K562 (cell line): ENCODE measurements around the gene CCDC181. TPM values are rescaled to one million over a fixed set of nuclear protein-coding genes. Genes with fewer than 3 reads are reported as not detected.

Source experiments
- CBX1 ChIP-seq: sonication (generic); IDR thresholded peaks from 2 replicates; pipeline ENCODE4 v1.6.1; 2016; ENCODE audit warnings: antibody characterized with exemption, low read depth, mild to moderate bottlenecking
- E2F3 ChIP-seq: fragments of 250-450 bp; sonication (Bioruptor Pico); IDR thresholded peaks from 2 replicates; pipeline ENCODE4 v1.4.0; 2020; ENCODE audit warnings: mild to moderate bottlenecking
- ETV1 ChIP-seq: fragments of 450-650 bp; conservative IDR thresholded peaks from 2 replicates; pipeline ENCODE4 v1.6.1; 2016; ENCODE audit warnings: missing genetic modification characterization, control low read depth, low read depth, missing compliant biosample characterization
- GABPB2 ChIP-seq: fragments of 250-450 bp; sonication (Bioruptor Pico); conservative IDR thresholded peaks from 2 replicates; pipeline ENCODE4 v1.5.1; 2021; ENCODE audit warnings: mild to moderate bottlenecking
- GATA2 ChIP-seq: sonication (generic); formaldehyde crosslinking; IDR thresholded peaks from 2 replicates; pipeline ENCODE4 v1.4.0; 2020; ENCODE audit warnings: mild to moderate bottlenecking, missing genetic modification reagents
- HOXB6 ChIP-seq: fragments of 250-450 bp; sonication (Bioruptor Pico); IDR thresholded peaks from 2 replicates; pipeline ENCODE4 v1.5.1; 2022; ENCODE audit warnings: mild to moderate bottlenecking, borderline replicate concordance
- KAT7 ChIP-seq: sonication (generic); formaldehyde crosslinking; IDR thresholded peaks from 2 replicates; pipeline ENCODE4 v1.8.0; 2022; ENCODE audit warnings: missing genetic modification reagents, mild to moderate bottlenecking, borderline replicate concordance
- MIER1 ChIP-seq: fragments of 450-650 bp; IDR thresholded peaks from 2 replicates; pipeline ENCODE4 v1.6.1; 2016; ENCODE audit warnings: antibody characterized with exemption, mild to moderate bottlenecking, low read depth
- MTA1 ChIP-seq: fragments of 450-650 bp; IDR thresholded peaks from 2 replicates; pipeline ENCODE4 v1.6.1; 2017; ENCODE audit warnings: borderline replicate concordance
- SMAD1 ChIP-seq: fragments of 150-350 bp; IDR thresholded peaks from 2 replicates; pipeline ENCODE4 v1.6.1; 2014; ENCODE audit warnings: low read length, low read depth; ENCODE audit not compliant: partially characterized antibody
- ZNF212 ChIP-seq: fragments of 450-650 bp; formaldehyde crosslinking; IDR thresholded peaks from 2 replicates; pipeline ENCODE4 v1.4.0; 2020; ENCODE audit warnings: mild to moderate bottlenecking
- ZNF436 ChIP-seq: fragments of 250-450, 450-650 bp; sonication (Bioruptor Pico); formaldehyde crosslinking; IDR thresholded peaks from 2 replicates; pipeline ENCODE4 v1.7.0; 2020; ENCODE audit warnings: mild to moderate bottlenecking
- polyA plus RNA-seq, 8 experiments: library from polyadenylated mRNA; depleted of rRNA in 4 of 8; stranded (reverse) in 5 of 8; unstranded in 3 of 8; fragments of >200 nt; fragmentation: Nextera tagmentation in 2 of 8; fragmentation: Illumina TruSeq in 1 of 8; extraction: Ambion mirVana in 2 of 8; extraction: Trizol in 1 of 8; gene quantifications; 2 replicates each; pipeline versions ENCODE4 v1.2.1 to v1.2.3, GENCODE V29; 2011 to 2014; ENCODE audit warnings: inconsistent platforms in 1 of 8, missing spikeins in 1 of 8
- total RNA-seq, 7 experiments: library from RNA; depleted of rRNA in 6 of 7; stranded (reverse); fragments of >200 nt in 6 of 7; fragmentation: Illumina TruSeq in 2 of 7; extraction: Trizol in 2 of 7; gene quantifications; 2 replicates each; pipeline versions ENCODE4 v1.2.1 to v1.2.3, GENCODE V29; 2011 to 2021; ENCODE audit warnings: low replicate concordance in 1 of 7
- TF ChIP-seq, protein P1 (sequence below): fragments of 250-450 bp; sonication (Bioruptor Pico); IDR thresholded peaks from 2 replicates; pipeline ENCODE4 v1.8.0; 2021; ENCODE audit warnings: moderate library complexity, mild to moderate bottlenecking, inconsistent platforms
- TF ChIP-seq, protein P2 (sequence below): fragments of 250-450 bp; sonication (Bioruptor Pico); IDR thresholded peaks from 2 replicates; pipeline ENCODE4 v1.9.0; 2021; ENCODE audit warnings: mild to moderate bottlenecking, inconsistent platforms
- TF ChIP-seq, protein P3 (sequence below): IDR thresholded peaks from 2 replicates; pipeline ENCODE4 v1.6.1; 2012; ENCODE audit warnings: low read depth, low read length, improper control_type of control experiment, borderline replicate concordance
- TF ChIP-seq, protein P4 (sequence below): sonication (generic); formaldehyde crosslinking; IDR thresholded peaks from 2 replicates; pipeline ENCODE4 v1.5.0; 2020; ENCODE audit warnings: missing genetic modification reagents
- TF ChIP-seq, protein P5 (sequence below): fragments of 450-650 bp; formaldehyde crosslinking; IDR thresholded peaks from 2 replicates; pipeline ENCODE4 v1.4.0; 2020; ENCODE audit warnings: mild to moderate bottlenecking, moderate library complexity
- TF ChIP-seq, protein P6 (sequence below), 2 experiments: fragments of 150-350 bp in 1 of 2; IDR thresholded peaks; 2 replicates each; pipeline ENCODE4 v1.6.1; 2012 to 2016; ENCODE audit warnings: low read depth in 2 of 2, low read length in 2 of 2, mild to moderate bottlenecking in 1 of 2, moderate library complexity in 1 of 2

CCDC181 gene
- total and polyA plus RNA-seq, 9 of the 15 experiments (the other 6 are each of a cell fraction or from before 2014, with no cell fraction given), result 0.04 to 0.14 TPM; not detected in 7

DNA sequence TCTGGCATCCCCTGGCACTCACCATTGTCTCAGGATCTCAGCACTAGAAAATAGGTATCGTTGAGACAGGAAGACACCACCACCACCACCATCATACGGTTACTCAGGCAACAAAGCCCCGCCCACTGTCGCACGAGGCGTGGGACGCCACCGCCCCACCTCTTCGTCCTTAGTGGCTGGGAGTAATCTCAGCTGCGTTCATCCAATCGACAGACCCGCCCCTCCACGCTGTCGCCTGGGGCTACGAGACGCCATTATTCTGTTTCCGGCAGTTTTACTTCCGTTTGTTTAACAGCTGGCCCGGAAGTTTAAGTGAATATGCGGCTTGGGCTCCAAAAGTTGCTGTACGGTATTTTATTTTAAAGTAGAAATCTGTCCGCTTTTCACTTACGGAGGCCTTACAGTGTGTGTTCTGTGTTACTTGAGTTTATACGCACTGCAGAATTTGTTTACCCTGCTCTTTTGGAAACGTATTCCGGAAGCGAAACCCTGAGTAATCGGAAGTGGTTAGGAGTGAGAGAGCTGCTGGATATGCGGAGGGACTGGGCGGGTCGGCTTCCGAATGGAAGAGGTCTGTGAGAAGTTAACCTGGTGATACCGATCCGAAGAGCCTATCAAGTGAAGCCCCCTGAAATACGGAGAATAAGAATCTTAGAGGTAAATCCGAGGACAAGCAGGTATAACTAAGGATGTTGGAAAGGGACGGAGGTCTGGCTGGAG lies 59.4 kb downstream of the CCDC181 start, which contains the start of the genes BLZF1 and NME7 (continued):
- TF ChIP-seq ETV1 (tag) (peak; percentile 96), HOXB6 (no peak), GATA2 (CRISPR knock-in tag) (no peak), ZNF436 (CRISPR knock-in tag) (no peak), SMAD1 (no peak), MIER1 (no peak), MTA1 (no peak), ZNF212 (no peak), GABPB2 (no peak), E2F3 (no peak), CBX1 (no peak), KAT7 (CRISPR knock-in tag) (no peak)
- TF ChIP-seq, protein P1, sequence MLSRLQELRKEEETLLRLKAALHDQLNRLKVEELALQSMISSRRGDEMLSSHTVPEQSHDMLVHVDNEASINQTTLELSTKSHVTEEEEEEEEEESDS, result no peak
- TF ChIP-seq, protein P2, sequence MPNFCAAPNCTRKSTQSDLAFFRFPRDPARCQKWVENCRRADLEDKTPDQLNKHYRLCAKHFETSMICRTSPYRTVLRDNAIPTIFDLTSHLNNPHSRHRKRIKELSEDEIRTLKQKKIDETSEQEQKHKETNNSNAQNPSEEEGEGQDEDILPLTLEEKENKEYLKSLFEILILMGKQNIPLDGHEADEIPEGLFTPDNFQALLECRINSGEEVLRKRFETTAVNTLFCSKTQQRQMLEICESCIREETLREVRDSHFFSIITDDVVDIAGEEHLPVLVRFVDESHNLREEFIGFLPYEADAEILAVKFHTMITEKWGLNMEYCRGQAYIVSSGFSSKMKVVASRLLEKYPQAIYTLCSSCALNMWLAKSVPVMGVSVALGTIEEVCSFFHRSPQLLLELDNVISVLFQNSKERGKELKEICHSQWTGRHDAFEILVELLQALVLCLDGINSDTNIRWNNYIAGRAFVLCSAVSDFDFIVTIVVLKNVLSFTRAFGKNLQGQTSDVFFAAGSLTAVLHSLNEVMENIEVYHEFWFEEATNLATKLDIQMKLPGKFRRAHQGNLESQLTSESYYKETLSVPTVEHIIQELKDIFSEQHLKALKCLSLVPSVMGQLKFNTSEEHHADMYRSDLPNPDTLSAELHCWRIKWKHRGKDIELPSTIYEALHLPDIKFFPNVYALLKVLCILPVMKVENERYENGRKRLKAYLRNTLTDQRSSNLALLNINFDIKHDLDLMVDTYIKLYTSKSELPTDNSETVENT, result 0 out of 2 replicates have a peak, but pooled peaks have one; percentile 19
- TF ChIP-seq, protein P3, sequence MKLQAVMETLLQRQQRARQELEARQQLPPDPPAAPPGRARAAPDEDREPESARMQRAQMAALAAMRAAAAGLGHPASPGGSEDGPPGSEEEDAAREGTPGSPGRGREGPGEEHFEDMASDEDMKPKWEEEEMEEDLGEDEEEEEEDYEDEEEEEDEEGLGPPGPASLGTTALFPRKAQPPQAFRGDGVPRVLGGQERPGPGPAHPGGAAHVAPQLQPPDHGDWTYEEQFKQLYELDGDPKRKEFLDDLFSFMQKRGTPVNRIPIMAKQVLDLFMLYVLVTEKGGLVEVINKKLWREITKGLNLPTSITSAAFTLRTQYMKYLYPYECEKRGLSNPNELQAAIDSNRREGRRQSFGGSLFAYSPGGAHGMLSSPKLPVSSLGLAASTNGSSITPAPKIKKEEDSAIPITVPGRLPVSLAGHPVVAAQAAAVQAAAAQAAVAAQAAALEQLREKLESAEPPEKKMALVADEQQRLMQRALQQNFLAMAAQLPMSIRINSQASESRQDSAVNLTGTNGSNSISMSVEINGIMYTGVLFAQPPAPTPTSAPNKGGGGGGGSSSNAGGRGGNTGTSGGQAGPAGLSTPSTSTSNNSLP, result no peak
- TF ChIP-seq, protein P4, sequence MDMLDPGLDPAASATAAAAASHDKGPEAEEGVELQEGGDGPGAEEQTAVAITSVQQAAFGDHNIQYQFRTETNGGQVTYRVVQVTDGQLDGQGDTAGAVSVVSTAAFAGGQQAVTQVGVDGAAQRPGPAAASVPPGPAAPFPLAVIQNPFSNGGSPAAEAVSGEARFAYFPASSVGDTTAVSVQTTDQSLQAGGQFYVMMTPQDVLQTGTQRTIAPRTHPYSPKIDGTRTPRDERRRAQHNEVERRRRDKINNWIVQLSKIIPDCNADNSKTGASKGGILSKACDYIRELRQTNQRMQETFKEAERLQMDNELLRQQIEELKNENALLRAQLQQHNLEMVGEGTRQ (CRISPR knock-in tag), result no peak
- TF ChIP-seq, protein P5, sequence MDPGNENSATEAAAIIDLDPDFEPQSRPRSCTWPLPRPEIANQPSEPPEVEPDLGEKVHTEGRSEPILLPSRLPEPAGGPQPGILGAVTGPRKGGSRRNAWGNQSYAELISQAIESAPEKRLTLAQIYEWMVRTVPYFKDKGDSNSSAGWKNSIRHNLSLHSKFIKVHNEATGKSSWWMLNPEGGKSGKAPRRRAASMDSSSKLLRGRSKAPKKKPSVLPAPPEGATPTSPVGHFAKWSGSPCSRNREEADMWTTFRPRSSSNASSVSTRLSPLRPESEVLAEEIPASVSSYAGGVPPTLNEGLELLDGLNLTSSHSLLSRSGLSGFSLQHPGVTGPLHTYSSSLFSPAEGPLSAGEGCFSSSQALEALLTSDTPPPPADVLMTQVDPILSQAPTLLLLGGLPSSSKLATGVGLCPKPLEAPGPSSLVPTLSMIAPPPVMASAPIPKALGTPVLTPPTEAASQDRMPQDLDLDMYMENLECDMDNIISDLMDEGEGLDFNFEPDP (CRISPR knock-in tag), result no peak
- TF ChIP-seq, protein P6, sequence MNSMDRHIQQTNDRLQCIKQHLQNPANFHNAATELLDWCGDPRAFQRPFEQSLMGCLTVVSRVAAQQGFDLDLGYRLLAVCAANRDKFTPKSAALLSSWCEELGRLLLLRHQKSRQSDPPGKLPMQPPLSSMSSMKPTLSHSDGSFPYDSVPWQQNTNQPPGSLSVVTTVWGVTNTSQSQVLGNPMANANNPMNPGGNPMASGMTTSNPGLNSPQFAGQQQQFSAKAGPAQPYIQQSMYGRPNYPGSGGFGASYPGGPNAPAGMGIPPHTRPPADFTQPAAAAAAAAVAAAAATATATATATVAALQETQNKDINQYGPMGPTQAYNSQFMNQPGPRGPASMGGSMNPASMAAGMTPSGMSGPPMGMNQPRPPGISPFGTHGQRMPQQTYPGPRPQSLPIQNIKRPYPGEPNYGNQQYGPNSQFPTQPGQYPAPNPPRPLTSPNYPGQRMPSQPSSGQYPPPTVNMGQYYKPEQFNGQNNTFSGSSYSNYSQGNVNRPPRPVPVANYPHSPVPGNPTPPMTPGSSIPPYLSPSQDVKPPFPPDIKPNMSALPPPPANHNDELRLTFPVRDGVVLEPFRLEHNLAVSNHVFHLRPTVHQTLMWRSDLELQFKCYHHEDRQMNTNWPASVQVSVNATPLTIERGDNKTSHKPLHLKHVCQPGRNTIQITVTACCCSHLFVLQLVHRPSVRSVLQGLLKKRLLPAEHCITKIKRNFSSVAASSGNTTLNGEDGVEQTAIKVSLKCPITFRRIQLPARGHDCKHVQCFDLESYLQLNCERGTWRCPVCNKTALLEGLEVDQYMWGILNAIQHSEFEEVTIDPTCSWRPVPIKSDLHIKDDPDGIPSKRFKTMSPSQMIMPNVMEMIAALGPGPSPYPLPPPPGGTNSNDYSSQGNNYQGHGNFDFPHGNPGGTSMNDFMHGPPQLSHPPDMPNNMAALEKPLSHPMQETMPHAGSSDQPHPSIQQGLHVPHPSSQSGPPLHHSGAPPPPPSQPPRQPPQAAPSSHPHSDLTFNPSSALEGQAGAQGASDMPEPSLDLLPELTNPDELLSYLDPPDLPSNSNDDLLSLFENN (IDR thresholded peaks at IDR 0.05; ENCODE audit: low read depth in 2 of 2, low read length in 2 of 2), result no peak
